Large intestine (tissue), 3 donors: ENCODE results near the gene HSD17B14. TPM values are rescaled to one million over a fixed set of nuclear protein-coding genes. Genes with fewer than 3 reads are reported as not detected.
A peak's percentile ranks its signal among the peaks of the same experiment; 100 is the strongest.
"Not testable (repeated sequence)": the region's sequence is repeated elsewhere in the genome, so short reads cannot be mapped to it uniquely, and the experiment has no call there.

Experiments
- DNase-seq, 2 donors: peaks; one replicate each; pipeline versions ENCODE4 v3.0.0 to v3.0.0-alpha.2; 2013
- H3K27ac ChIP-seq: one replicate; pipeline ENCODE4 v1.5.1; 2013; ENCODE audit warnings: low read length
- H3K27me3 ChIP-seq: 2 replicates; pipeline ENCODE4 v1.6.1; 2013; ENCODE audit warnings: low read length; ENCODE audit not compliant: control insufficient read depth, insufficient read depth
- H3K36me3 ChIP-seq: 2 replicates; pipeline ENCODE4 v1.6.1; 2013; ENCODE audit warnings: low read length; ENCODE audit not compliant: control insufficient read depth, insufficient read depth
- H3K4me1 ChIP-seq: one replicate; pipeline ENCODE4 v1.6.1; 2013; ENCODE audit warnings: low read length; ENCODE audit not compliant: control insufficient read depth, insufficient read depth
- H3K4me3 ChIP-seq: one replicate; pipeline ENCODE4 v1.5.1; 2013; ENCODE audit warnings: low read length
- H3K9me3 ChIP-seq: one replicate; pipeline ENCODE4 v1.6.1; 2013; ENCODE audit warnings: mild to moderate bottlenecking, low read depth, low read length, moderate library complexity; ENCODE audit not compliant: control insufficient read depth
- WGBS: methylation state at CpG from one replicate; pipeline ENCODE4 v1.1.5; 2013; ENCODE audit warnings: low lambda C conversion rate; ENCODE audit not compliant: insufficient coverage; 5-methylcytosine and 5-hydroxymethylcytosine counted together
- polyA plus RNA-seq: library from polyadenylated mRNA; unstranded; fragments of 120-200 nt; gene quantifications from one replicate; pipeline ENCODE4 v1.2.1, GENCODE V29; 2013

Gene HSD17B14
- polyA plus RNA-seq, 1 donor = 78.1 TPM

GRCh38 chr19:48786422-48786821, 49.9 kb downstream of the HSD17B14 start:
- H3K4me1 ChIP-seq, H3K36me3 ChIP-seq, H3K27ac ChIP-seq, H3K9me3 ChIP-seq, H3K27me3 ChIP-seq, DNase-seq, H3K4me3 ChIP-seq: not testable (repeated sequence)
- no CpG with 5 or more reads among the region's 7 CpGs for WGBS

- DNase-seq = no peak
- no peak overlapping the region for H3K27ac ChIP-seq
- no peak overlapping the region for H3K4me3 ChIP-seq
- peaks cover 13% of the 10 kb centered on the region for H3K4me1 ChIP-seq
- no CpG with 5 or more reads among the region's 5 CpGs for WGBS
- H3K9me3 ChIP-seq = no peaks in the 10 kb centered on the region
- no peaks in the 10 kb centered on the region for H3K27me3 ChIP-seq
- no peaks in the 10 kb centered on the region for H3K36me3 ChIP-seq
Measured at GRCh38 chr19:48784527-48784926, 51.8 kb downstream of the HSD17B14 start.

GRCh38 chr19:48780631-48781391, 55.5 kb downstream of the HSD17B14 start:
- WGBS = 70% methylated on average over 2 of the region's 14 CpGs
- Histone ChIP-seq H3K4me3 (no peak overlapping the region), H3K36me3 (no peaks in the 10 kb centered on the region), H3K9me3 (no peaks in the 10 kb centered on the region), H3K27me3 (no peaks in the 10 kb centered on the region), H3K4me1 (peaks cover 16% of the 10 kb centered on the region), H3K27ac (peak overlapping the region; percentile 26)
- peak; percentile 29 to 60 for DNase-seq

GRCh38 chr19:48779636-48780035, 56.7 kb downstream of the HSD17B14 start:
- H3K27ac ChIP-seq = no peak overlapping the region

GRCh38 chr19:48777720-48778119, 58.6 kb downstream of the HSD17B14 start:
- Histone ChIP-seq H3K9me3 (no peaks in the 10 kb centered on the region), H3K4me3 (no peak overlapping the region), H3K27me3 (no peaks in the 10 kb centered on the region), H3K27ac (no peak overlapping the region), H3K4me1 (peaks cover 16% of the 10 kb centered on the region), H3K36me3 (no peaks in the 10 kb centered on the region)
- WGBS = no CpG with 5 or more reads among the region's 12 CpGs
- DNase-seq = no peak

More at GRCh38 chr19:48779636-48780035, 56.7 kb downstream of the HSD17B14 start:
- no CpG with 5 or more reads among the region's 1 CpG for WGBS
- no peaks in the 10 kb centered on the region for H3K9me3 ChIP-seq
- no peaks in the 10 kb centered on the region for H3K36me3 ChIP-seq
- DNase-seq = no peak
- H3K27me3 ChIP-seq = no peaks in the 10 kb centered on the region
- no peak overlapping the region for H3K4me3 ChIP-seq
- peaks cover 16% of the 10 kb centered on the region for H3K4me1 ChIP-seq

- Histone ChIP-seq H3K9me3 (no peaks in the 10 kb centered on the region), H3K4me1 (peaks cover 16% of the 10 kb centered on the region), H3K27me3 (no peaks in the 10 kb centered on the region), H3K4me3 (no peak overlapping the region), H3K27ac (no peak overlapping the region), H3K36me3 (no peaks in the 10 kb centered on the region)
- no CpG with 5 or more reads among the region's 5 CpGs for WGBS
- no peak for DNase-seq
Measured at GRCh38 chr19:48777139-48777538, 59.2 kb downstream of the HSD17B14 start.

GRCh38 chr19:48772503-48772953, 63.8 kb downstream of the HSD17B14 start:
- H3K27ac ChIP-seq = no peak overlapping the region
- no peak for DNase-seq
- no peaks in the 10 kb centered on the region for H3K27me3 ChIP-seq
- no peaks in the 10 kb centered on the region for H3K36me3 ChIP-seq
- H3K4me1 ChIP-seq = peaks cover 3% of the 10 kb centered on the region
- no CpG with 5 or more reads among the region's 13 CpGs for WGBS
- no peaks in the 10 kb centered on the region for H3K9me3 ChIP-seq
- no peak overlapping the region for H3K4me3 ChIP-seq

- Histone ChIP-seq H3K27me3 (no peaks in the 10 kb centered on the region), H3K27ac (no peak overlapping the region)
- 50% methylated on average over 2 of the region's 20 CpGs for WGBS
Measured at GRCh38 chr19:48770734-48771472, 65.4 kb downstream of the HSD17B14 start.

GRCh38 chr19:48770266-48770665, 66.0 kb downstream of the HSD17B14 start:
- H3K9me3 ChIP-seq = no peaks in the 10 kb centered on the region
- H3K27me3 ChIP-seq = no peaks in the 10 kb centered on the region
- no peaks in the 10 kb centered on the region for H3K4me1 ChIP-seq
- WGBS = no CpG with 5 or more reads among the region's 7 CpGs
- DNase-seq = no peak
- H3K36me3 ChIP-seq = no peaks in the 10 kb centered on the region
- no peak overlapping the region for H3K4me3 ChIP-seq
- H3K27ac ChIP-seq = no peak overlapping the region

More at GRCh38 chr19:48770734-48771472, 65.4 kb downstream of the HSD17B14 start:
- Histone ChIP-seq H3K9me3 (no peaks in the 10 kb centered on the region), H3K36me3 (no peaks in the 10 kb centered on the region), H3K4me1 (no peaks in the 10 kb centered on the region), H3K4me3 (no peak overlapping the region)
- DNase-seq = no peak

GRCh38 chr19:48768994-48769713, 67.1 kb downstream of the HSD17B14 start:
- 100% methylated on average over 2 of the region's 11 CpGs for WGBS
- Histone ChIP-seq H3K9me3 (no peaks in the 10 kb centered on the region), H3K27me3 (no peaks in the 10 kb centered on the region)

More at GRCh38 chr19:48768994-48769713, 67.1 kb downstream of the HSD17B14 start:
- Histone ChIP-seq H3K27ac (no peak overlapping the region), H3K4me3 (no peak overlapping the region), H3K36me3 (no peaks in the 10 kb centered on the region), H3K4me1 (no peaks in the 10 kb centered on the region)
- DNase-seq = no peak
